T-cell (primary cell): ENCODE results near the gene EMC10. TPM values are rescaled to one million over a fixed set of nuclear protein-coding genes. Genes with fewer than 3 reads are reported as not detected.

Experiments used
- ATAC-seq, 4 experiments: fragments of 200-7000 bp in 3 of 4; fragments of 150-1000 bp in 1 of 4; cut with Tn5 transposase; replicated peaks in 1 of 4; 1 replicate in 3 of 4; 2 replicates in 1 of 4; pipeline ENCODE4 v1.10.0; 2021; ENCODE audit warnings: moderate library complexity in 3 of 4, mild to moderate bottlenecking in 2 of 4, moderate number of reproducible peaks in 1 of 4
- CTCF ChIA-PET, 2 donors: fragments of 300-600 bp; sonication (Branson Sonifier 250); formaldehyde crosslinking; loops; one replicate each; lab custom pipeline; 2022; ENCODE audit warnings: antibody characterized with exemption in 2 of 2; lab: Charles Lee
- POLR2A ChIA-PET, 2 donors: fragments of 300-600 bp; sonication (Branson Sonifier 250); formaldehyde crosslinking; loops; one replicate each; lab custom pipeline; 2022; ENCODE audit warnings: antibody characterized with exemption in 2 of 2; lab: Charles Lee
- DNase-seq, 35 experiments: peaks; one replicate each; pipeline versions ENCODE4 v3.0.0 to v3.0.0-alpha.2; 2013 to 2023
- H3K27ac ChIP-seq: one replicate; pipeline ENCODE4 v1.5.1; 2013; ENCODE audit warnings: low read length
- H3K27me3 ChIP-seq, 2 experiments: replicated peaks in 1 of 2; 1 replicate in 1 of 2; 2 replicates in 1 of 2; pipeline versions ENCODE4 v1.6.1 to v1.7.0; 2013; ENCODE audit warnings: low read length in 1 of 2, mixed read lengths in 1 of 2; ENCODE audit not compliant: control insufficient read depth in 2 of 2, insufficient read depth in 2 of 2; ENCODE audit errors: extremely low read depth in 1 of 2
- H3K36me3 ChIP-seq, 2 donors: 1 replicate in 1 of 2; 2 replicates in 1 of 2; pipeline versions ENCODE4 v1.6.1 to v1.7.0; 2013; ENCODE audit warnings: low read length in 1 of 2; ENCODE audit not compliant: control insufficient read depth in 2 of 2, insufficient read depth in 1 of 2; ENCODE audit errors: extremely low read depth in 1 of 2
- H3K4me1 ChIP-seq, 2 experiments: 1 replicate in 1 of 2; 2 replicates in 1 of 2; pipeline versions ENCODE4 v1.6.1 to v1.7.0; 2013; ENCODE audit warnings: low read length in 2 of 2, mixed read lengths in 1 of 2; ENCODE audit not compliant: insufficient read depth in 2 of 2, control insufficient read depth in 1 of 2; ENCODE audit errors: extremely low read depth in 1 of 2
- H3K4me3 ChIP-seq, 2 donors: 1 replicate in 1 of 2; 2 replicates in 1 of 2; pipeline versions ENCODE4 v1.5.1 to v1.7.0; 2013; ENCODE audit warnings: mild to moderate bottlenecking in 2 of 2, low read length in 1 of 2, moderate library complexity in 1 of 2; ENCODE audit not compliant: control insufficient read depth in 1 of 2; ENCODE audit errors: extremely low read depth in 1 of 2
- H3K9me3 ChIP-seq: 2 replicates; pipeline ENCODE4 v1.7.0; 2013
- H3K27ac Mint-ChIP-seq, 2 donors: one replicate each; pipeline ENCODE4 v1.8.0; 2020 to 2021; ENCODE audit warnings: mild to moderate bottlenecking in 2 of 2, mixed read lengths in 2 of 2
- H3K27me3 Mint-ChIP-seq, 2 donors: one replicate each; pipeline ENCODE4 v1.8.0; 2021 to 2022; ENCODE audit warnings: mixed read lengths in 2 of 2
- H3K36me3 Mint-ChIP-seq: one replicate; pipeline ENCODE4 v1.8.0; 2021; ENCODE audit warnings: mixed read lengths
- H3K4me1 Mint-ChIP-seq, 3 donors: one replicate each; pipeline ENCODE4 v1.8.0; 2020 to 2022; ENCODE audit warnings: mixed read lengths in 3 of 3, mild to moderate bottlenecking in 1 of 3
- H3K4me3 Mint-ChIP-seq, 3 donors: one replicate each; pipeline ENCODE4 v1.8.0; 2020 to 2022; ENCODE audit warnings: mild to moderate bottlenecking in 3 of 3, mixed read lengths in 3 of 3, moderate library complexity in 3 of 3
- H3K9me3 Mint-ChIP-seq, 3 donors: one replicate each; pipeline ENCODE4 v1.8.0; 2020 to 2022; ENCODE audit warnings: mixed read lengths in 3 of 3
- WGBS: methylation state at CpG from one replicate; pipeline ENCODE4 v1.1.5; 2013; ENCODE audit warnings: missing lambda C conversion rate; ENCODE audit not compliant: insufficient coverage; 5-methylcytosine and 5-hydroxymethylcytosine counted together
- total RNA-seq, 35 experiments: library from RNA in 6 of 35; stranded (reverse) in 6 of 35; fragments of 120-200 nt in 1 of 35; gene quantifications; one replicate each; pipeline versions ENCODE4 v1.2.1 to v1.2.4 and lab custom pipeline; 2013 to 2026

EMC10 gene
- total RNA-seq, 5 donors from 2014 or later (not counting 1 experiment from before 2014, with no cell fraction given) = 83.7 to 98.1 (median 89.7) TPM

DNA sequence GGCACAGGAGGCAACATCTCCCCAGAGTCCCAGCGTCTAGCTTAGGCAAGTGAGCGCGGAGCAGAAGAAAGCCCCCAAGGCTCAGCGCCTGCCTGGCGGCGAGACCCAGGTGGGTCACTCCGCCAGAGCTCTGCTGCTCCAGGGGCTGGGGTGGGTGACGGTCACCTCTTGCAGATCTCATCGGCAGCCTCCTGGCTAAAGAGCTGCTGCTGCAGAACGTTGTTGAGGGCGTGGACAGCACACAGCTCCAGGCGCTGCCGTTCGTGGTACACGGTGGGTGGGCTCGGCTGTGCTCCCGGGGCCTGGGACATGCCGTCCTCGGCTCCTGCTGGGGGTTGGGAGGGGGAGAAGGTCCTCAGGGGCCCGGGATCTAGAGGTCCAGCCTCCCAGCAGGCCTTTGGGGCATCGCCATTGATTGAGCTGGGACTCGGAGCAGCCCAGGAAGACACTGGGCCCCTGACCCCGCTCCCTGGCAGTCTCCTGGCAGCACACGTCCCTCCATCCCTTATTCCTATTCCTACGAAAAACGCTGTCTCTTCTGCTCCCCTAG is 33.9 kb downstream of the EMC10 start:
- POLR2A ChIA-PET = interaction anchor here in 1 of 2 donors (0.6 kb wide), 1 partner anchor 22 kb away, joined by 5 read pairs; no protein-coding TSS in a partner anchor
- H3K27me3 Mint-ChIP-seq = peaks cover 0 to 5% of the 10 kb centered on the region in 2 donors
- peak overlapping the region; percentile 95 to 98 for H3K27ac Mint-ChIP-seq
- 91% methylated on average over 22 of the region's 26 CpGs for WGBS
- Histone ChIP-seq H3K36me3 (no peaks in the 10 kb centered on the region), H3K9me3 (no peaks in the 10 kb centered on the region), H3K27me3 (peaks cover 0 to 33% of the 10 kb centered on the region in 2 experiments), H3K27ac (peak overlapping the region; percentile 98), H3K4me1 (peaks cover 2 to 22% of the 10 kb centered on the region in 2 experiments), H3K4me3 (peak overlapping the region; percentile 62 to 82)
- CTCF ChIA-PET = no interaction called here
- no peaks in the 10 kb centered on the region for H3K36me3 Mint-ChIP-seq
- H3K9me3 Mint-ChIP-seq = no peaks in the 10 kb centered on the region
- peaks cover 14 to 25% (median 18%) of the 10 kb centered on the region in 3 donors for H3K4me1 Mint-ChIP-seq
- ATAC-seq (no peak), DNase-seq (no peak)
- H3K4me3 Mint-ChIP-seq = peak overlapping the region; percentile 72 to 92 (median 84)

DNA sequence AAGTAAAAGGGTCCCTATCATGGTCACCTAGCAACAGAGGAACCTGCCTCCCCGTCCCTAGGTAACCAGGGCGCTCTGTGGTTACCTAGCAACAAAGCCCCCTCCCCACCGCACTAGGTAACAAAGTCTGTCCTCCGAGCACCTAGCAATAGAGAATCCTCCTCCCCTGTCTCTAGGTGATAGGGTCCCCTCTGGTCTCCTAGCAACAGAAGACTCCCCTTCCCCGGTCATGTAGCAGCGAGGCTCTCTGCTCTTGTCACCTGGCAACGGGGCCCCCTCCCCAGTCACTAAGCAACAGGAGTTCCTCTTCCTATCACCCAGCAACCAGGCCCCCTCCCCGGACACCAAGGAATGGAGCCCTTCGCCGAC is 34.4 kb downstream of the EMC10 start:
- no peaks in the 10 kb centered on the region for H3K36me3 Mint-ChIP-seq
- H3K4me1 ChIP-seq = peaks cover 2 to 22% of the 10 kb centered on the region in 2 experiments
- no peaks in the 10 kb centered on the region for H3K36me3 ChIP-seq
- peak overlapping the region; percentile 62 to 82 for H3K4me3 ChIP-seq
- peaks cover 14 to 25% (median 18%) of the 10 kb centered on the region in 3 donors for H3K4me1 Mint-ChIP-seq
- H3K27ac Mint-ChIP-seq = peak overlapping the region; percentile 95 to 98
- peak overlapping the region; percentile 72 to 92 (median 84) for H3K4me3 Mint-ChIP-seq
- H3K27me3 Mint-ChIP-seq = peaks cover 0 to 7% of the 10 kb centered on the region in 2 donors
- peaks cover 0 to 37% of the 10 kb centered on the region in 2 experiments for H3K27me3 ChIP-seq
- POLR2A ChIA-PET = interaction anchor here in 1 of 2 donors (0.6 kb wide), 1 partner anchor 135 kb away, joined by 3 read pairs; no protein-coding TSS in a partner anchor
- peak overlapping the region; percentile 98 for H3K27ac ChIP-seq
- no peaks in the 10 kb centered on the region for H3K9me3 ChIP-seq
- CTCF ChIA-PET = interaction anchor here in 1 of 2 donors (0.6 to 1.0 kb wide), 3 partner anchors 17 to 182 kb away, joined by 3 read pairs; partner anchors contain the start of gene KCNC3
- ATAC-seq (peak in 1 of 4 experiments; percentile 19), DNase-seq (no peak)
- WGBS = 18% methylated on average over 10 of the region's 10 CpGs
- H3K9me3 Mint-ChIP-seq = no peaks in the 10 kb centered on the region

DNA sequence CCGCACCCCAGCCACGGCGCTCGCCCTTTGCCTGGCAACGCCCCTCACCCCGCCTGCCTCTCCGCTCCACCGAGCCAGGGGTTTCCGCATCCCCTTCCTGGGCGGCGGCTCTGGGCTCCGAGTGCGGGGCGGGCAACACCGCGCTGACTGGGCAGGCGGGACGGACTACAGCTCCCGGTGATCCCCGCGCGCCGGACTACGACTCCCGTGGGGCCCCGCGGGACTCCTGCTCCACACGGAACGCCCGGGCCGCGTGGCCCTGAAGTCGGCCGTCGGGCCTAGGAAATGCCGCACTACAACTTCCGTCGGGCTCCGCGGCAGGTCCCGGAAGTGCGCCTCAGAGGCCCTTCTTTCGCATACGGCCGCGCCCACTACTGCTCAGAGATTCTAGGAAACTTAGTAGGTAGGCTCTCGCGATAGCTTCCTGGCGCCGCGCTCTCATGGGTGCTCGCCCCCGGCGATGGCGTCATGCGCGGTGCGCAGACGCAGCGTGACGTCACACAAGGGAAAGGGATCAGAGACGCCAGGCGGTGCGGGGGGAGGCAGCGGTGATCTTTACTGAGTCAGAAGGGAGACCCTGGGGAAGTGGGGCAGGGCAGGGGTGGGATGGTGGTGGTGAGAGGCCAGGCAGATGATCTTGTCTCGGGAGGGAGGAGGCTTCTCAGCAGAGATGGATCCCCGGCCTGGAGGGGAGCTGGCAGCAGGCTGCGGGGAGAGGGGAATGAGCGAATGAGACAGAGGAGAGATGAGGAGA is 34.9 kb downstream of the EMC10 start, which contains the start of gene JOSD2:
Gene JOSD2, minus strand, starts transcription at position 123 of the 754 bp plus-strand sequence. CDS start 760 bp downstream, outside the sequence.
- ChIA-PET CTCF (interaction anchor here in 1 of 2 donors (0.6 to 1.0 kb wide), 3 partner anchors 17 to 182 kb away, joined by 3 read pairs; partner anchors contain the start of gene KCNC3), POLR2A (interaction anchor here in 1 of 2 donors (0.6 to 0.7 kb wide), 2 partner anchors 38 to 135 kb away, joined by 3 to 4 read pairs; no protein-coding TSS in a partner anchor)
- peak within 1 kb of the TSS; percentile 72 to 92 (median 84) for H3K4me3 Mint-ChIP-seq
- Histone ChIP-seq H3K27me3 (peaks cover 0 to 38% of the 10 kb centered on the region in 2 experiments), H3K9me3 (no peaks in the 10 kb centered on the region), H3K4me1 (peaks cover 2 to 22% of the 10 kb centered on the region in 2 experiments), H3K4me3 (peak within 1 kb of the TSS; percentile 62 to 82), H3K36me3 (no peaks in the 10 kb centered on the region), H3K27ac (peak within 1 kb of the TSS; percentile 98)
- 2% methylated on average over 68 of the region's 69 CpGs for WGBS
- no peaks in the 10 kb centered on the region for H3K9me3 Mint-ChIP-seq
- H3K36me3 Mint-ChIP-seq = no peaks in the 10 kb centered on the region
- H3K4me1 Mint-ChIP-seq = peaks cover 14 to 25% (median 18%) of the 10 kb centered on the region in 3 donors
- peak within 1 kb of the TSS; percentile 95 to 98 for H3K27ac Mint-ChIP-seq
- peaks cover 0 to 12% of the 10 kb centered on the region in 2 donors for H3K27me3 Mint-ChIP-seq
- DNase-seq (peak; percentile 92 to 99 (median 97)), ATAC-seq (peak; percentile 91 to 97 (median 95))

DNA sequence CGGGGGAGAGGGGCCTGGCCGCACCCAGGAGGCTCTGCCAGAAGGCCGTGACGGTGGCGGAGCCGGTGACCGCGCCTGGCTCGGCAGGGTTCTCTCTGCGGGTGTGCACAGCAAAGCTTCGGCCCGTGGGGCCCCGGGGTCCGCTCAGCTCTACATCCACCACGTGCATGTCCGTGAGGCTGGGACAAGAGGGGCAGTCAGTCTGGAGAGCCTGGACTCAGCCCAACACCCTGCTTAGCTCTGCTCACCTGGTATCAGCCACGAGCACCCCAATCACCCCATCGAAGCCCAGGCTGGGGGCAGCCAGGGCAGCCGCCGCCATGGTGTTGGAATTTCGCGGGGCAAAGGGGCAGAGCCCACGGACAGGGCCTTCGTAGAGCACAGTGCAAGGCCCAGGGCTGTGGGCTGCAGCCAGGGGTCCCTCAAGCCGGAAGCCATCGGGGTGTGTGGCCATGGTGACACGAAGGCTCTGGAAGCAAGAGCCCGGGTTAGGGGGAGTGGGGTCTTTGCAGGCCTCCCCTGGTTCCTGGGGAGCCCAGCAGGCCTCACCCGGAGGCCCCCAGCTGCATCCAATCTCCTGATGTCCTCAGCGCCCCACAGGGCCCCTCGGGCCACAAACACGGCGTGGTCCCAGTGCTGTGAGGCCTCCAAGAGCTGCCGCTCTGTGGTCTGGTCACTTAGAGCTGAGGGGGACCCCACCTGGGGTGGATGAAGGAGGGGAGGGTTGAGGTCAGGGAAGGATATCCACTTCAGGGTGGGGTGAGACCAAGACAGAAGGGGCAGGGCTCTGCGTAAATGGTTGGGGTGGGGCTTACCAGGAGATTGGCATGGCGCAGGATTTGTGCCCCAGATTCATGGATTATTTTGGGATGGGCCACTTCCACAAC is 36.0 kb downstream of the EMC10 start:
- ChIA-PET POLR2A (no interaction called here), CTCF (no interaction called here)
- H3K27ac Mint-ChIP-seq = no peak overlapping the region
- no peaks in the 10 kb centered on the region for H3K9me3 Mint-ChIP-seq
- Histone ChIP-seq H3K36me3 (no peaks in the 10 kb centered on the region), H3K4me3 (peak overlapping the region in 1 of 2 donors; percentile 82), H3K4me1 (peaks cover 2 to 22% of the 10 kb centered on the region in 2 experiments), H3K27me3 (peaks cover 0 to 44% of the 10 kb centered on the region in 2 experiments), H3K27ac (peak overlapping the region; percentile 98), H3K9me3 (no peaks in the 10 kb centered on the region)
- ATAC-seq (no peak), DNase-seq (no peak)
- peaks cover 14 to 25% (median 18%) of the 10 kb centered on the region in 3 donors for H3K4me1 Mint-ChIP-seq
- no peaks in the 10 kb centered on the region for H3K36me3 Mint-ChIP-seq
- peaks cover 0 to 12% of the 10 kb centered on the region in 2 donors for H3K27me3 Mint-ChIP-seq
- peak overlapping the region in 1 of 3 donors; percentile 72 for H3K4me3 Mint-ChIP-seq
- 97% methylated on average over 24 of the region's 36 CpGs for WGBS

GRCh38 chr19:50512999-50513745 is 36.9 kb downstream of the EMC10 start:
- peaks cover 0 to 44% of the 10 kb centered on the region in 2 experiments for H3K27me3 ChIP-seq
- Mint-ChIP-seq H3K4me1 (peaks cover 14 to 25% (median 18%) of the 10 kb centered on the region in 3 donors), H3K9me3 (no peaks in the 10 kb centered on the region), H3K36me3 (no peaks in the 10 kb centered on the region), H3K27me3 (peaks cover 0 to 12% of the 10 kb centered on the region in 2 donors), H3K27ac (no peak overlapping the region), H3K4me3 (no peak overlapping the region)
- no peak for DNase-seq
- no peak overlapping the region for H3K4me3 ChIP-seq
- H3K36me3 ChIP-seq = no peaks in the 10 kb centered on the region
- no peaks in the 10 kb centered on the region for H3K9me3 ChIP-seq
- WGBS = 83% methylated on average over 8 of the region's 12 CpGs
- ChIA-PET CTCF (no interaction called here), POLR2A (no interaction called here)
- no peak for ATAC-seq
- no peak overlapping the region for H3K27ac ChIP-seq
- peaks cover 2 to 22% of the 10 kb centered on the region in 2 experiments for H3K4me1 ChIP-seq
